Activated T-helper 1 cell treated with anti-CD3 and anti-CD28 coated beads, Interleukin-12 subunit alpha, Interleukin-12 subunit beta, Interleukin-2, Interleukin-4 antibody, amounts not matched to agents 30 ng/mL and 10 ng/mL and 1 ng/mL, durations not matched to agents 14 hours and 24 hours and 36 hours (primary cell): ENCODE data around the gene TPPP. TPM values are rescaled to one million over a fixed set of nuclear protein-coding genes. Genes with fewer than 3 reads are reported as not detected.
"Not testable (repeated sequence)": the region's sequence is repeated elsewhere in the genome, so short reads cannot be mapped to it uniquely, and the experiment has no call there.

Experiments used
- DNase-seq: peaks from one replicate; pipeline ENCODE4 v3.0.0; 2021; ENCODE audit warnings: low spot score
- H3K27ac Mint-ChIP-seq: one replicate; pipeline ENCODE4 v1.8.0; 2021; ENCODE audit warnings: mild to moderate bottlenecking, mixed read lengths
- H3K27me3 Mint-ChIP-seq: one replicate; pipeline ENCODE4 v1.8.0; 2022; ENCODE audit warnings: mild to moderate bottlenecking, moderate library complexity, mixed read lengths; ENCODE audit not compliant: insufficient read depth
- H3K36me3 Mint-ChIP-seq: one replicate; pipeline ENCODE4 v1.8.0; 2021; ENCODE audit warnings: low read depth, mixed read lengths
- H3K4me1 Mint-ChIP-seq: one replicate; pipeline ENCODE4 v1.8.0; 2021; ENCODE audit warnings: low read depth, mixed read lengths
- H3K4me3 Mint-ChIP-seq: one replicate; pipeline ENCODE4 v1.8.0; 2021; ENCODE audit warnings: mild to moderate bottlenecking, moderate library complexity, mixed read lengths
- H3K9me3 Mint-ChIP-seq: one replicate; pipeline ENCODE4 v1.8.0; 2021; ENCODE audit warnings: mixed read lengths
- intact Hi-C: fragments of 100-400 bp; cut with micrococcal nuclease; formaldehyde crosslinking; loops from one replicate; pipeline ENCODE4 v1.15.1; 2024
- total RNA-seq: library from RNA; stranded (reverse); gene quantifications from 2 replicates; pipeline ENCODE4 v1.2.3, GENCODE V29; 2022

Gene TPPP
- total RNA-seq, 1 donor from 2014 or later, result not detected

DNA sequence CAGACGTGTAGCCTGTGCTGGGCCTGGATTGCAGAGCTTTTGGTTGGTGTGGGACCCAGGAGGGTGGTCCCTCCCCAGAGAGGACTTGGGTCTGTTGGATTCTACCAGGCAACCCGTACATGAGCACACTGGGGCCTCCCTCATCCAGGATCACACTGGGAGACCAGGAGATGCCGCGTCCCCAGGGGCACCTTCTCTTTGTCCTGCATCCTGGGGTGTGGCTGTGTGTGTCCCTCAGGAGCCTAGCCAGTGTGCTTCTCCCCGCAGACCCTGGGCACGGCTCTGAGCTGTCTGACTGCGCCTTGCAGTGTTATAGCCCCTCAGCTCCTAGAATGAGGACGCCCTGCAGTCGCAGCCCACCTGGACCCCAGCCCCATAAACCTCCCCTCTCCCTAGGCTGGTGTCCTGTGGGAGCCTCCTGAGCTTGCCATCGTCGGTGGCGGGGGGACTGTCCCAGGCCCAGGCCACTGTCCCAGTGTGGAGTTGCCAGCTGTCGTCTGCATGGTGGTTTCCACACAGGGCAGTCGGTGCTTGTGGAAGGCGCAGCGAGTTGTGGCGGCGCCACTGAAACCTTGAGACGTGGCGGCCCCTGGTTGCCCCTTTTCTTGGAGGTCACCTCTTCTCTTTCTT lies 53.5 kb downstream of the TPPP start:
- Mint-ChIP-seq H3K9me3 (no peaks in the 10 kb centered on the region), H3K4me1 (no peaks in the 10 kb centered on the region), H3K27ac (no peak overlapping the region), H3K36me3 (peaks cover 21% of the 10 kb centered on the region), H3K4me3 (no peak overlapping the region), H3K27me3 (no peaks in the 10 kb centered on the region)
- intact Hi-C loops, result no loop called here
- DNase-seq, result no peak

DNA sequence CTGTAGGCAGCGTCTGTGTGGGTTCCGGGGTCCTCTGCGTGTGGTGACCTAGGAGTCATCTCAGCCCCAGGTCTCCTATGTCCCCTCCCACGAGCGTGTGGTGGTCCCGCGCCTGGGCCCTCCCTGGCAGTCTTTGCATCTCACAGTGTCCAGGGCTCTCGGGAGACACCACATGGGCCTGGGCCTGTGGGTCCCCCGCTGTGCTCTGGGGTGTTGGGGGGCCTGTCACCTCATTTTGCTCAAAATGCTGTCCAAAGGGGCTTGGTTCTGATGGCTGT lies 54.0 kb downstream of the TPPP start:
- intact Hi-C loops, result no loop called here
- no peak for DNase-seq
- Mint-ChIP-seq H3K9me3 (no peaks in the 10 kb centered on the region), H3K27ac (no peak overlapping the region), H3K36me3 (peaks cover 23% of the 10 kb centered on the region), H3K27me3 (no peaks in the 10 kb centered on the region), H3K4me3 (no peak overlapping the region), H3K4me1 (no peaks in the 10 kb centered on the region)

DNA sequence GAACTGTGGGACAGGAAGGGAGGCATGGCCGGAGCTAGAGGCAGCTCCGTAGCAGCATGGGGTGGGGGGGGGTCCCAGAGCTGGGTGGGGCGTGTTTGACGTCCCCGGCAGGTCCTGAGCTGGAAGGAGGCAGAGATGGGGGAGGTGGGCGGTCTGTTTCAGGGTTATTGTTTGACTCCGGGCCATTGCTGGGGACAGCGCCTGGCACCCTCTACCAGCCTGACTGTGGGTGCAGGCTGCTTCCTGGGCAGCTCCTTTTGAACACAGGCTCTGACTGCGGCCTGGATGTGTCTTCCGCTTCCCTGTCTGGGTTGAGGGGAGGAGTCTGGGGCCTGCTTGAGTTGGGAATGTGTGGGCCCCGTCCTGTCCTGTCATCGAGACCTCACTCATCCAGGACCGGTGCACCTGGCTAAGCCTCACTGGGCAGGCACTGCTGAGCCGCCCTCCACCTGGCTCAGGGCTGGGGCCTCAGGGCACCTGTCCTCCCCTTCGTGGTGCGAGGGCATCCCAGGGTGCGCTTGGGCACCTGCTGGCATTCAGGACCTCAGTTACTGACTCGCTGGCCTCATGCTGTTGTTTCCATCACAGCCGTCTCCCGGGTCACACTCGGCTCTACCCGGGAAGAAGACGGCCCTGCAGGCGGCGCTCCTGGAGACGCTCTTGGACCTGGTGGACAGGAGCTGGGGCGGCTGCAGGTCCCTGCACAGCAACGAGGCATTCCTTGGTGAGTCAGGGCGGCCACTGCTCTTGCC lies 54.5 kb downstream of the TPPP start:
- Mint-ChIP-seq H3K27ac (no peak overlapping the region), H3K36me3 (peaks cover 21% of the 10 kb centered on the region)
- no peak for DNase-seq

DNA sequence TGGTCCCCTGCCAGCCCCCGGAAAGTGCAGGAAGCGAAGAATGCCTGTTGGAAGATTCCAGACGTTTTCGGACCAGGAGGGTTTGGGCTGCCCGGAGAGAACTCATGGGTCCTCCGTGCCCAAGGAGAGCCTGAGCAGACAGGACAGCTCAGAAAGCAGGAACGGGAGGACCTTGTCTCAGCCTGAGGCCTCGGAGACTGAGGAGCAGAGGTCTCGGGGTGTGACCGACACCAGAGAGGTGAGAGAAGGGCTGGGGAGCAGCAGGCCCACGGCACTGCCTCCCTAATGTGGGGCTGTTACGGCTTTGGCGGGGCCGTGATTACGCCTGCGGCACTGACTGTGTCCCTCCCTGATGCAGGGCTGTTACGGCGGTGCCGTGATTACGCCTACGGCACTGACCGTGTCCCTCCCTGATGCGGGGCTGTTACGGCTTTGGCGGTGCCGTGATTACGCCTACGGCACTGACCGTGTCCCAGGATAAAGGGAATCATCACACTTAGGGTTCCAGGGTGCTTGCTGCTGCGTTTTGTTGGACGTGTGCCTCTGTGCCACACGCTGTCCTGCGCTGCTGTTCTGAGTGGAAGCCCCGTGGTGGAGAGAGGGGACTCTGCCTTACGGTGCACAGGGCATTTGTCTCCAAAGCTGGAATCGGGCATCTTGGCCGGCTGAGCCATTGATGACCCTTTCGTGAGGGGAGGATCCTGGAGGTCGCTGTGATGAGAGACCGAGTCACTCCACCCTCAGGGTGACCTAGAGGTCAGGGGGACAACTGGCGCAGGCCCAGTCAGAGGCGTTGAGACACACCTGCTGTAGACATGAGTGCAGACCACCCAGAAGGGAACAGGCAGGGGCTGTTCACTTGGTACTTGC lies 55.3 kb downstream of the TPPP start:
- Mint-ChIP-seq H3K36me3 (peaks cover 21% of the 10 kb centered on the region), H3K4me3 (no peak overlapping the region), H3K4me1 (no peaks in the 10 kb centered on the region), H3K9me3 (no peaks in the 10 kb centered on the region), H3K27me3 (no peaks in the 10 kb centered on the region), H3K27ac (no peak overlapping the region)
- intact Hi-C loops, result no loop called here
- DNase-seq, result no peak

More for the DNA sequence above, 54.5 kb downstream of the TPPP start:
- Mint-ChIP-seq H3K27me3 (no peaks in the 10 kb centered on the region), H3K9me3 (no peaks in the 10 kb centered on the region), H3K4me1 (no peaks in the 10 kb centered on the region), H3K4me3 (no peak overlapping the region)
- intact Hi-C loops, result no loop called here

DNA sequence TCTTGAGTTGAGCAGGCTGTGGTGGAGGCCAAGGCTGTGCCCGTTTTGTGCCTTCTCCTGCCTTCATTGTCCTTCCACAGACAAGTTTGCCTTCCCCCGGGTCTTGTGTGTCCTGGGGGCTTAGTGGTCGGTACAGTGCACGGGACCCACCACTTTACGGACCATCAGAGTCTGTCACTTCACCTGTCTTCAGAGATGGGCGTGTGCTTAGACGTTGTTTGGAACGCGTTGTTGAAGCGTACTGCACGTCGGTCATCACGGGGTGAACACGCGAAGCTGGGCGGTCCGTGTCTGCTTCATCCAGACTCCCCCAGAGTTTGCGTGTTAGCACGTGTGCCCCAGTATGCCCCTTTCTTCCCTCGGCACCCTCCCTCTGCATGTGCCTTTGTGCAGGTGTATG lies 56.2 kb downstream of the TPPP start:
- intact Hi-C loops, result no loop called here
- no peak for DNase-seq
- H3K27me3 Mint-ChIP-seq, result no peaks in the 10 kb centered on the region
- no peaks in the 10 kb centered on the region for H3K4me1 Mint-ChIP-seq
- H3K27ac Mint-ChIP-seq, result no peak overlapping the region
- H3K36me3 Mint-ChIP-seq, result peaks cover 21% of the 10 kb centered on the region
- H3K9me3 Mint-ChIP-seq, result no peaks in the 10 kb centered on the region
- no peak overlapping the region for H3K4me3 Mint-ChIP-seq

DNA sequence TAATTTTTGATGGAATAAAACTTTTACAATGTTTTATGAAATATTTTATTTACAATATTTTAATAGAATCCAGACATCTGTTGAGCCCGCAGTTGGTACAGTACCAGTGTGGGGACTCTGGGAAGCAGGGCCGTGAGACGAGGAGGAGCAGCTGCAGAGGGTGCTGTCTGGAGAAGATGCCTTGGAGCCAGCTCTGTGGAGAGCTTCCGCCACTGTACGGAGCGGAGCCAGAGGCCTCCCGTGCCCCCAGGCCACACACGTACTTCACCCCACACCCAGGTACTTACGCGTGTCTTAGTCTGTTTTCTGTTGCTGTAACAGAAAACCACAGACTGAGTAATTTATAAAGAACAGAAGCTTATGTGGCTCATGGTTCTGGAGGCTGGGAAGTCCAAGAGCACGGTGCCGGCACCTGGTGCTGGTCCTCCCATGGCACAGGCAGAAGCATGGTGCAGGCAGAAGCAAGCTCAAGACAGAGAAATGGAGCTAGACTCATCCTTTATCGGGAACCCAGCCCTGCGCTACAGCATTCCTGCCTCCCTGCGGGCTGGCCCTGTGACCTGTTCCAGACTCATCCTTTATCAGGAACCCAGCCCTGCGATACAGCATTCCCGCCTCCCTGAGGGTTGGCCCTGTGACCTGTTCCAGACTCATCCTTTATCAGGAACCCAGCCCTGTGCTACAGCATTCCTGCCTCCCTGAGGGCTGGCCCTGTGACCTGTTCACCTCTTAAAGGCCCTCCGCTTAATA lies 57.7 kb downstream of the TPPP start:
- Mint-ChIP-seq H3K9me3 (no peaks in the 10 kb centered on the region), H3K27me3 (no peaks in the 10 kb centered on the region), H3K27ac (no peak overlapping the region), H3K4me3 (no peak overlapping the region), H3K4me1 (no peaks in the 10 kb centered on the region), H3K36me3 (peaks cover 21% of the 10 kb centered on the region)
- no peak for DNase-seq
- intact Hi-C loops, result no loop called here

DNA sequence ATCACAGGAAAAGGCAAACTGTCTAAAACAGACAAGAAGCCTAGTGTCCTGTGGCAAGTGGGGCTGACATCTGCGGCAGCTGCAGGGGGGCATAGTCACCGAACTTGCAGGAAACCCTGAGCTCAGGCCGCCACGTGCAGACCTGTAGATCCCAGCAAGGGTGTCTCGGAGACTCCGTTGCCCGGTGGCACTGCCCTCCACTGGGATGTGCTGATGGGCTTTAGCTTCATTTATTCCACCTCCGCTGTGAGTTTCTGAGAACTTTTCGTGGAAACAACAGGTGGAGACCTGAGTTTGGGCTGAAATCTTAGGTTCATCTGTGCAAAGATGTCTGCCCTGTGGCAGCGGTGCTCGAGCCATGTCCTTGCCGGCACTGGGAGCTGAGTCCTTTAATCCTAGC lies 59.0 kb downstream of the TPPP start:
- no peak overlapping the region for H3K27ac Mint-ChIP-seq
- H3K4me1 Mint-ChIP-seq, result no peaks in the 10 kb centered on the region
- intact Hi-C loops, result no loop called here
- no peak overlapping the region for H3K4me3 Mint-ChIP-seq
- H3K9me3 Mint-ChIP-seq, result no peaks in the 10 kb centered on the region
- no peaks in the 10 kb centered on the region for H3K27me3 Mint-ChIP-seq
- peaks cover 21% of the 10 kb centered on the region for H3K36me3 Mint-ChIP-seq
- DNase-seq, result no peak

DNA sequence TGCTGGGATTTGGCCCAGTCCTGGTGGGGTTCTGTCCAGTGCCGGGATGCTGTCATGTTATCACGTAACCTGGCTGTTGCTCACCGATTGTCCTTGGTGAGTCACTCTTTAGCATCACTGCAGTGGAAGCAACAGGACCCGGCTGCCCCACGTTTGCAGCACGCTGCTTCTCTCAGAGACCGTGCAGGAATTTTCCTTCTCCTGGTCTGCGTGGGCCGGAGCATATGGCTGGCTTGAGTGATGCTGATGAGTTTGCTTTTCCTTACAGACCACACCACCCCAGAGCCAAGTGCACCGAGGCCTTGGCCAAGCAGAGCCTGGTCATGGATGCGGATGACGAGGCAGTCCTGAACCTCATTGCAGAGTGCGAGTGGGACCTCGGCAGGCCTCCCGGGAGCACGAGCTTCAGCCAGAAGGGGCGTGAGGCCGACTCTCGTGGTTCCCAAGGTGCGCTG lies 59.6 kb downstream of the TPPP start:
- no peaks in the 10 kb centered on the region for H3K9me3 Mint-ChIP-seq
- intact Hi-C loops, result no loop called here
- no peaks in the 10 kb centered on the region for H3K27me3 Mint-ChIP-seq
- no peak overlapping the region for H3K27ac Mint-ChIP-seq
- no peaks in the 10 kb centered on the region for H3K4me1 Mint-ChIP-seq
- no peak for DNase-seq
- peaks cover 21% of the 10 kb centered on the region for H3K36me3 Mint-ChIP-seq
- no peak overlapping the region for H3K4me3 Mint-ChIP-seq

DNA sequence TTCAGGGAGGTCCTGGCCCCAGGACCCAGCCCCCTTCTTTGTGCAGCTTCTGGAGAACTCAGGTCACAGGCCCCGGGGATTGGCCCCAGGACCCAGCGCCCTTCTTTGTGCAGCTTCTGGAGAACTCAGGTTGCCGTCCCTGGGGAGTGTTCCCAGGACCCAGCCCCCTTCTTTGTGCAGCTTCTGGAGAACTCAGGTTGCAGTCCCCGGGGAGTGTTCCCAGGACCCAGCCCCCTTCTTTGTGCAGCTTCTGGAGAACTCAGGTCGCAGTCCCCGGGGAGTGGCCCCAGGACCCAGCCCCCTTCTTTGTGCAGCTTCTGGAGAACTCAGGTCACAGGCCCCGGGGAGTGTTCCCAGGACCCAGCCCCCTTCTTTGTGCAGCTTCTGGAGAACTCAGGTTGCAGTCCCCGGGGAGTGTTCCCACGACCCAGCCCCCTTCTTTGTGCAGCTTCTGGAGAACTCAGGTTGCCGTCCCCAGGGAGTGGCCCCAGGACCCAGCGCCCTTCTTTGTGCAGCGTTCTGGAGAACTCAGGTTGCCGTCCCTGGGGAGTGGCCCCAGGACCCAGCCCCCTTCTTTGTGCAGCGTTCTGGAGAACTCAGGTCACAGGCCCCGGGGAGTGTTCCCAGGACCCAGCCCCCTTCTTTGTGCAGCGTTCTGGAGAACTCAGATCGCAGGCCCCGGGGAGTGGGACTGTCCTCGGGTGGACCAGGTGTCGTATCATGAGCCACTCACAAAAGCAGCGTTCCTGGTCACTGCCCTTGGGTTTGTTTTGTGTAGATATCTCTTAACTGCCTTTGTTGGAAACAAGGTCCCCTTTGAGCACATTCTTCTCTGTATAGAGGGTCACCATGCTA lies 64.6 kb downstream of the TPPP start:
- DNase-seq, H3K27ac Mint-ChIP-seq, H3K4me1 Mint-ChIP-seq, intact Hi-C loops, H3K27me3 Mint-ChIP-seq, H3K36me3 Mint-ChIP-seq, H3K9me3 Mint-ChIP-seq, H3K4me3 Mint-ChIP-seq: not testable (repeated sequence)

DNA sequence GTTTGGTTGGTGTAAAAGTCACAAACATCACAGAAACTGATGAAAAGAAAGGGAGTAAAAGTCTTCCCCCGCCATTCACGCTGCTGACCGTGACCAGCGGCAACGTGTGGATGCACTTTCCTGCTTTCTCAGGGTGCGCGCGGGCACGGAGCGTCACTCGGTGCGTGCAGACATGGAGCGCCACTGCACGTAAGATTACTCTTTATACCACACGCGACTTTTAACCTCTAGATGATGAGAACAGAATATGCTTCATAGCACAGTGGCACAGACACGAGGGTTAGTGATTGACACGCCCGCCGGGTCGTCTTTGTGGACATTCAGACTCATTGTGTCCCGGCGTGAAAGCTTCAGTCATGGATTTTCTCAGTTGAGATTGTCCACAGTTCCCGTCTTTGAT lies 65.3 kb downstream of the TPPP start:
- intact Hi-C loops, result no loop called here
- no peak overlapping the region for H3K27ac Mint-ChIP-seq
- H3K36me3 Mint-ChIP-seq, result peaks cover 8% of the 10 kb centered on the region
- no peaks in the 10 kb centered on the region for H3K27me3 Mint-ChIP-seq
- DNase-seq, result no peak
- H3K4me1 Mint-ChIP-seq, result no peaks in the 10 kb centered on the region
- no peaks in the 10 kb centered on the region for H3K9me3 Mint-ChIP-seq
- H3K4me3 Mint-ChIP-seq, result no peak overlapping the region

DNA sequence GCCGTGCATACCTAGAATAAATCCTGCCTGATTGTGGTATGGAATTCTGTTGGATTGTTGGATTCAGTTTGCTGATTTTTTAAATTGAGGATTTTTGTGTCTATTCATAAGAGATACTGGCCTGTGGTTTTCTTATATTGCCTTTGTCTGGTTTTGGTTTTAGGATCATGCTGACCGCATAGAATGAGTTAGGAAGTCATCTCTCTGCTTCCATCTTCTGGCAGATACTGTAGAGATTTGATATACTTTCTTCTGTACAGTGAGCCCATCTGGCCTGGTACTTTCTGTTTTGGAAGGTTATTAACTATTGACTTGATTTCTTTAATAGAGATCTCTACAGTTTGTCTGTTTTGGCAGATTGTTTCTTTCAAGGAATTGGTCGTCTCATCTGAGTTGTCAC lies 66.3 kb downstream of the TPPP start:
- Mint-ChIP-seq H3K27ac (no peak overlapping the region), H3K36me3 (peaks cover 8% of the 10 kb centered on the region), H3K27me3 (no peaks in the 10 kb centered on the region), H3K4me3 (no peak overlapping the region), H3K9me3 (no peaks in the 10 kb centered on the region), H3K4me1 (no peaks in the 10 kb centered on the region)
- DNase-seq, result no peak
- intact Hi-C loops, result no loop called here

DNA sequence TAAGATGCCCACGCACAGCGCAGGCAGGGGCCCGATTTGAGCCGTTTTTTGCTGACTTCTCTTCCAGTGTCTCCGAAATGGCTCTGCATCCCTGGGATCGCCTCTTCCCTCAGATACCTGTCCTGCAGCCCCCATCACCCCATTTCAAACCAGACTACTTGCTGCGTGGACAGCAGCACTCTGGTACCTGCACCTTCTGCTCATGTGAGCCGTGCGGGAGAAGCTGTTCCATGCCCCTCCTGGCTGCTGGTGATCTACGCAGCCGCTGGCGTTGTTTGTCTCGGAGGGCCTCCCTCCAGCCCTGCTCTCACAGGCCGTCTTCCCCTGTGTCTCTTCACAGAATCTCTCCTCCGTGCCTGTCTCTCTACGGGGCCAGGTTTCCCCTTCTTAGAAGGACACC lies 67.6 kb downstream of the TPPP start:
- intact Hi-C loops, result no loop called here
- Mint-ChIP-seq H3K27ac (no peak overlapping the region), H3K9me3 (no peaks in the 10 kb centered on the region), H3K27me3 (no peaks in the 10 kb centered on the region), H3K4me3 (no peak overlapping the region), H3K36me3 (peaks cover 8% of the 10 kb centered on the region), H3K4me1 (no peaks in the 10 kb centered on the region)
- no peak for DNase-seq
